IMR-90 (cell line): ENCODE measurements around the gene TMEM127. TPM values are rescaled to one million over a fixed set of nuclear protein-coding genes. Genes with fewer than 3 reads are reported as not detected.

Source experiments
- ATAC-seq: fragments of 200-7000 bp; cut with Tn5 transposase; 2 replicates; pipeline ENCODE4 v1.9.1; 2020; ENCODE audit warnings: low read depth, mild to moderate bottlenecking, moderate library complexity
- BruUV-seq: library from RNA; stranded (reverse); fragments of 400-500 nt; replicated peaks from 2 replicates; lab custom pipeline; 2021; lab: Mats Ljungman, UMichigan
- CTCF ChIA-PET: fragments of 300-600 bp; formaldehyde crosslinking; extraction: SDS; loops from one replicate; lab custom pipeline; 2021; ENCODE audit warnings: antibody characterized with exemption; lab: Yijun Ruan, JAX
- POLR2A ChIA-PET: fragments of 300-600 bp; sonication (Branson Sonifier 250); formaldehyde crosslinking; loops from one replicate; lab custom pipeline; 2022; ENCODE audit warnings: antibody characterized with exemption; ENCODE audit not compliant: unreplicated experiment; lab: Charles Lee
- DNase-seq: peaks from one replicate; pipeline ENCODE4 v3.0.0; 2013
- H2AFZ ChIP-seq: replicated peaks from 2 replicates; pipeline ENCODE3; 2013; ENCODE audit warnings: low read length, mild to moderate bottlenecking; ENCODE audit not compliant: poor library complexity
- H2AK5ac ChIP-seq: 2 replicates; pipeline ENCODE4 v1.6.1; 2013; ENCODE audit warnings: low read depth, low read length, inconsistent platforms
- H2AK9ac ChIP-seq: replicated peaks from 2 replicates; pipeline ENCODE3; 2013; ENCODE audit warnings: mild to moderate bottlenecking, low read depth, low read length, moderate library complexity; ENCODE audit not compliant: poor library complexity
- H2BK120ac ChIP-seq: 2 replicates; pipeline ENCODE4 v1.6.1; 2013; ENCODE audit warnings: low read depth, low read length, inconsistent platforms
- H2BK15ac ChIP-seq: 3 replicates; pipeline ENCODE4 v1.6.1; 2013; ENCODE audit warnings: low read depth, low read length, inconsistent platforms
- H2BK20ac ChIP-seq: 2 replicates; pipeline ENCODE4 v1.6.1; 2013; ENCODE audit warnings: low read depth, mild to moderate bottlenecking, inconsistent platforms, low read length, moderate library complexity
- H2BK5ac ChIP-seq: 2 replicates; pipeline ENCODE4 v1.6.1; 2013; ENCODE audit warnings: mild to moderate bottlenecking, low read depth, low read length, inconsistent platforms; ENCODE audit not compliant: poor library complexity, severe bottlenecking
- H3K14ac ChIP-seq: replicated peaks from 2 replicates; pipeline ENCODE4 v1.6.1; 2013; ENCODE audit warnings: low read depth, low read length, inconsistent platforms
- H3K18ac ChIP-seq: 2 replicates; pipeline ENCODE4 v1.6.1; 2013; ENCODE audit warnings: low read depth, low read length, control low read depth
- H3K23ac ChIP-seq: 2 replicates; pipeline ENCODE4 v1.6.1; 2013; ENCODE audit warnings: low read depth, low read length, inconsistent platforms
- H3K27ac ChIP-seq: 2 replicates; pipeline ENCODE4 v1.5.1; 2013; ENCODE audit warnings: mild to moderate bottlenecking, control low read depth, low read length; ENCODE audit not compliant: insufficient read depth
- H3K27me3 ChIP-seq: 2 replicates; pipeline ENCODE4 v1.6.1; 2013; ENCODE audit warnings: low read length; ENCODE audit not compliant: control insufficient read depth, insufficient read depth
- H3K36me3 ChIP-seq: 2 replicates; pipeline ENCODE4 v1.6.1; 2013; ENCODE audit warnings: low read length, mixed read lengths; ENCODE audit not compliant: control insufficient read depth, insufficient read depth
- H3K4ac ChIP-seq: 2 replicates; pipeline ENCODE4 v1.6.1; 2013; ENCODE audit warnings: low read depth, low read length, inconsistent platforms
- H3K4me1 ChIP-seq: 2 replicates; pipeline ENCODE4 v1.6.1; 2013; ENCODE audit warnings: low read length, mixed read lengths; ENCODE audit not compliant: control insufficient read depth, insufficient read depth
- H3K4me2 ChIP-seq: 2 replicates; pipeline ENCODE4 v1.6.1; 2013; ENCODE audit warnings: low read depth, mild to moderate bottlenecking, control low read depth, low read length, moderate library complexity
- H3K4me3 ChIP-seq: 2 replicates; pipeline ENCODE4 v1.5.1; 2013; ENCODE audit warnings: low read depth, mild to moderate bottlenecking, control low read depth, low read length, moderate library complexity; ENCODE audit not compliant: insufficient read depth
- H3K56ac ChIP-seq: 2 replicates; pipeline ENCODE4 v1.6.1; 2013; ENCODE audit warnings: low read length, inconsistent platforms; ENCODE audit not compliant: insufficient read depth; ENCODE audit errors: extremely low read depth
- H3K79me1 ChIP-seq, 2 experiments: 2 replicates each; pipeline ENCODE4 v1.6.1; 2013; ENCODE audit warnings: low read length in 2 of 2, inconsistent platforms in 1 of 2, low read depth in 1 of 2
- H3K9ac ChIP-seq: 2 replicates; pipeline ENCODE4 v1.6.1; 2013; ENCODE audit warnings: low read depth, low read length, control low read depth
- H3K9me1 ChIP-seq: 2 replicates; pipeline ENCODE4 v1.6.1; 2013; ENCODE audit warnings: low read length, inconsistent platforms; ENCODE audit not compliant: insufficient read depth
- H3K9me3 ChIP-seq: 2 replicates; pipeline ENCODE4 v1.6.1; 2013; ENCODE audit warnings: low read length; ENCODE audit not compliant: control insufficient read depth, insufficient read depth
- H4K20me1 ChIP-seq: 2 replicates; pipeline ENCODE4 v1.6.1; 2013; ENCODE audit warnings: low read length, inconsistent platforms; ENCODE audit not compliant: insufficient read depth
- H4K5ac ChIP-seq: 2 replicates; pipeline ENCODE4 v1.6.1; 2013; ENCODE audit warnings: mild to moderate bottlenecking, low read depth, low read length, control low read depth
- H4K8ac ChIP-seq, 2 experiments: 2 replicates each; pipeline ENCODE4 v1.6.1; 2013; ENCODE audit warnings: low read depth in 2 of 2, low read length in 2 of 2, control low read depth in 1 of 2, inconsistent platforms in 1 of 2
- H4K91ac ChIP-seq: 2 replicates; pipeline ENCODE4 v1.6.1; 2013; ENCODE audit warnings: low read depth, low read length, inconsistent platforms; ENCODE audit not compliant: insufficient read depth
- BHLHE40 ChIP-seq: fragments of 150-350 bp; IDR thresholded peaks from 2 replicates; pipeline ENCODE4 v1.6.1; 2016; ENCODE audit warnings: mild to moderate bottlenecking, low read depth, low read length
- CEBPB ChIP-seq: IDR thresholded peaks from 2 replicates; pipeline ENCODE4 v1.6.1; 2012; ENCODE audit warnings: low read depth, low read length, improper control_type of control experiment
- CHD1 ChIP-seq: IDR thresholded peaks from 2 replicates; pipeline ENCODE4 v1.6.1; 2012; ENCODE audit warnings: low read depth, low read length, improper control_type of control experiment
- FOS ChIP-seq: fragments of 150-350 bp; IDR thresholded peaks from 2 replicates; pipeline ENCODE4 v1.6.1; 2016; ENCODE audit warnings: low read depth, low read length
- MAFK ChIP-seq: IDR thresholded peaks from 2 replicates; pipeline ENCODE4 v1.6.1; 2012; ENCODE audit warnings: low read depth, low read length, improper control_type of control experiment
- MAZ ChIP-seq: IDR thresholded peaks from 2 replicates; pipeline ENCODE4 v1.6.1; 2012; ENCODE audit warnings: low read depth, mild to moderate bottlenecking, low read length, improper control_type of control experiment, moderate library complexity, borderline replicate concordance
- MXI1 ChIP-seq: IDR thresholded peaks from 2 replicates; pipeline ENCODE4 v1.6.1; 2012; ENCODE audit warnings: low read depth, mild to moderate bottlenecking, low read length, moderate library complexity, borderline replicate concordance
- NFE2L2 ChIP-seq: fragments of 150-350 bp; IDR thresholded peaks from 2 replicates; pipeline ENCODE4 v1.6.1; 2016; ENCODE audit warnings: low read depth, mild to moderate bottlenecking, low read length
- POLR2A ChIP-seq: IDR thresholded peaks from 2 replicates; pipeline ENCODE4 v1.6.1; 2012; ENCODE audit warnings: mild to moderate bottlenecking, low read depth, low read length
- RAD21 ChIP-seq: IDR thresholded peaks from 2 replicates; pipeline ENCODE4 v1.6.1; 2012; ENCODE audit warnings: low read length, improper control_type of control experiment
- RCOR1 ChIP-seq: IDR thresholded peaks from 2 replicates; pipeline ENCODE4 v1.6.1; 2012; ENCODE audit warnings: mild to moderate bottlenecking, low read length, improper control_type of control experiment; ENCODE audit not compliant: insufficient replicate concordance
- RFX5 ChIP-seq: IDR thresholded peaks from 2 replicates; pipeline ENCODE4 v1.8.0; 2012; ENCODE audit warnings: low read depth, mild to moderate bottlenecking, low read length, moderate library complexity
- SMC3 ChIP-seq: fragments of 150-350 bp; IDR thresholded peaks from 2 replicates; pipeline ENCODE4 v1.6.1; 2016; ENCODE audit warnings: low read depth, mild to moderate bottlenecking, antibody characterized with exemption, low read length, moderate library complexity
- WGBS, 2 experiments: methylation state at CpG; one replicate each; pipeline versions ENCODE4 v1.1.5 to v1.1.7; 2013; ENCODE audit warnings: missing lambda C conversion rate in 2 of 2; ENCODE audit not compliant: insufficient read length in 1 of 2; ENCODE audit errors: extremely low coverage in 2 of 2; 5-methylcytosine and 5-hydroxymethylcytosine counted together
- dilution Hi-C: fragments of 300-500 bp; cut with HindIII; formaldehyde crosslinking; loops from one replicate; pipeline ENCODE4 v1.14.3; 2018; ENCODE audit warnings: low sequenced_read_pairs; ENCODE audit not compliant: unreplicated experiment
- in situ Hi-C: fragments of 300-500 bp; cut with MboI; formaldehyde crosslinking; loops from 3 replicates; pipeline ENCODE4 v1.14.3; 2019; ENCODE audit warnings: low sequenced_read_pairs, inconsistent platforms, mixed read lengths
- intact Hi-C: fragments of 100-400 bp; cut with micrococcal nuclease; formaldehyde crosslinking; loops from 2 replicates; pipeline ENCODE4 v1.10.0; 2022
- polyA plus RNA-seq, 3 experiments: library from polyadenylated mRNA; depleted of rRNA; stranded (reverse); fragments of >200 nt; gene quantifications; 2 replicates each; pipeline ENCODE4 v1.2.3, GENCODE V29; 2012; ENCODE audit warnings: low replicate concordance in 1 of 3
- total RNA-seq: library from RNA; depleted of rRNA; stranded (reverse); fragments of >200 nt; gene quantifications from 2 replicates; pipeline ENCODE4 v1.2.3, GENCODE V29; 2012
- TF ChIP-seq, protein P1 (sequence below): fragments of 150-350 bp; IDR thresholded peaks from 2 replicates; pipeline ENCODE4 v1.6.1; 2017; ENCODE audit warnings: mild to moderate bottlenecking, antibody characterized with exemption, low read length, low read depth
- TF ChIP-seq, protein P2 (sequence below): conservative IDR thresholded peaks from 2 replicates; pipeline ENCODE4 v1.5.1; 2012; ENCODE audit warnings: mild to moderate bottlenecking, low read depth, low read length, improper control_type of control experiment
- TF ChIP-seq, protein P3 (sequence below): fragments of 150-350 bp; IDR thresholded peaks from 2 replicates; pipeline ENCODE4 v1.6.1; 2016; ENCODE audit warnings: low read depth, mild to moderate bottlenecking, low read length, moderate library complexity, borderline replicate concordance

The TMEM127 gene
- total and polyA plus RNA-seq, 2 of the 4 experiments (the other 2 are of a cell fraction), result 35.7 to 47.6 TPM

GRCh38 chr2:96248624-96249023, 17.2 kb downstream of the TMEM127 start:
- peaks cover 29% of the 10 kb centered on the region for H3K9me1 ChIP-seq
- H3K4me1 ChIP-seq, result peaks cover 11% of the 10 kb centered on the region
- no peak overlapping the region for H4K8ac ChIP-seq
- no peak overlapping the region for H2AK5ac ChIP-seq
- no peak overlapping the region for H4K91ac ChIP-seq
- H3K56ac ChIP-seq, result no peak overlapping the region
- H3K4me2 ChIP-seq, result no peak overlapping the region
- no peak overlapping the region for H2AK9ac ChIP-seq
- no peak overlapping the region for H2BK15ac ChIP-seq
- BruUV-seq, result no TSS peak
- H2BK5ac ChIP-seq, result no peak overlapping the region
- WGBS, 2 experiments, result 90% methylated on average over 2 of the region's 4 CpGs; no CpG with 5 or more reads in 1 of the 2 experiments
- dilution Hi-C loops, result no loop called here
- no peak overlapping the region for H2AFZ ChIP-seq
- H2BK120ac ChIP-seq, result no peak overlapping the region
- H3K14ac ChIP-seq, result no peak overlapping the region
- peaks cover 2% of the 10 kb centered on the region; the same call in 1 of the 2 replicates for H3K9me3 ChIP-seq
- no peak overlapping the region for H3K23ac ChIP-seq
- intact Hi-C loops, result no loop called here
- H3K9ac ChIP-seq, result no peak overlapping the region
- CTCF ChIA-PET, result no interaction called here
- no peaks in the 10 kb centered on the region for H3K27me3 ChIP-seq
- H2BK20ac ChIP-seq, result no peak overlapping the region
- H3K27ac ChIP-seq, result no peak overlapping the region
- no peak overlapping the region for H3K18ac ChIP-seq
- no peak overlapping the region for H3K4me3 ChIP-seq
- ATAC-seq, result no peak
- no peak for DNase-seq
- TF ChIP-seq MAZ (no peak), RAD21 (no peak), BHLHE40 (no peak), POLR2A (no peak), CHD1 (no peak), RCOR1 (no peak), NFE2L2 (no peak), MAFK (no peak), RFX5 (no peak), MXI1 (no peak), FOS (no peak), SMC3 (no peak), CEBPB (no peak)
- TF ChIP-seq, protein P1, sequence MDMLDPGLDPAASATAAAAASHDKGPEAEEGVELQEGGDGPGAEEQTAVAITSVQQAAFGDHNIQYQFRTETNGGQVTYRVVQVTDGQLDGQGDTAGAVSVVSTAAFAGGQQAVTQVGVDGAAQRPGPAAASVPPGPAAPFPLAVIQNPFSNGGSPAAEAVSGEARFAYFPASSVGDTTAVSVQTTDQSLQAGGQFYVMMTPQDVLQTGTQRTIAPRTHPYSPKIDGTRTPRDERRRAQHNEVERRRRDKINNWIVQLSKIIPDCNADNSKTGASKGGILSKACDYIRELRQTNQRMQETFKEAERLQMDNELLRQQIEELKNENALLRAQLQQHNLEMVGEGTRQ, result no peak
- TF ChIP-seq, protein P2, sequence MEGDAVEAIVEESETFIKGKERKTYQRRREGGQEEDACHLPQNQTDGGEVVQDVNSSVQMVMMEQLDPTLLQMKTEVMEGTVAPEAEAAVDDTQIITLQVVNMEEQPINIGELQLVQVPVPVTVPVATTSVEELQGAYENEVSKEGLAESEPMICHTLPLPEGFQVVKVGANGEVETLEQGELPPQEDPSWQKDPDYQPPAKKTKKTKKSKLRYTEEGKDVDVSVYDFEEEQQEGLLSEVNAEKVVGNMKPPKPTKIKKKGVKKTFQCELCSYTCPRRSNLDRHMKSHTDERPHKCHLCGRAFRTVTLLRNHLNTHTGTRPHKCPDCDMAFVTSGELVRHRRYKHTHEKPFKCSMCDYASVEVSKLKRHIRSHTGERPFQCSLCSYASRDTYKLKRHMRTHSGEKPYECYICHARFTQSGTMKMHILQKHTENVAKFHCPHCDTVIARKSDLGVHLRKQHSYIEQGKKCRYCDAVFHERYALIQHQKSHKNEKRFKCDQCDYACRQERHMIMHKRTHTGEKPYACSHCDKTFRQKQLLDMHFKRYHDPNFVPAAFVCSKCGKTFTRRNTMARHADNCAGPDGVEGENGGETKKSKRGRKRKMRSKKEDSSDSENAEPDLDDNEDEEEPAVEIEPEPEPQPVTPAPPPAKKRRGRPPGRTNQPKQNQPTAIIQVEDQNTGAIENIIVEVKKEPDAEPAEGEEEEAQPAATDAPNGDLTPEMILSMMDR, result no peak
- TF ChIP-seq, protein P3, sequence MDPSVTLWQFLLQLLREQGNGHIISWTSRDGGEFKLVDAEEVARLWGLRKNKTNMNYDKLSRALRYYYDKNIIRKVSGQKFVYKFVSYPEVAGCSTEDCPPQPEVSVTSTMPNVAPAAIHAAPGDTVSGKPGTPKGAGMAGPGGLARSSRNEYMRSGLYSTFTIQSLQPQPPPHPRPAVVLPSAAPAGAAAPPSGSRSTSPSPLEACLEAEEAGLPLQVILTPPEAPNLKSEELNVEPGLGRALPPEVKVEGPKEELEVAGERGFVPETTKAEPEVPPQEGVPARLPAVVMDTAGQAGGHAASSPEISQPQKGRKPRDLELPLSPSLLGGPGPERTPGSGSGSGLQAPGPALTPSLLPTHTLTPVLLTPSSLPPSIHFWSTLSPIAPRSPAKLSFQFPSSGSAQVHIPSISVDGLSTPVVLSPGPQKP, result no peak
- H4K20me1 ChIP-seq, result peaks cover 7% of the 10 kb centered on the region
- in situ Hi-C loops, result no loop called here
- peaks cover 7 to 16% of the 10 kb centered on the region in 2 experiments; a peak in 3 of 4 replicates for H3K79me1 ChIP-seq
- no peak overlapping the region for H4K5ac ChIP-seq
- no peak overlapping the region for H3K4ac ChIP-seq
- H3K36me3 ChIP-seq, result peaks cover 18% of the 10 kb centered on the region
- POLR2A ChIA-PET, result no interaction called here
